GM12878 (cell line): ENCODE results near the gene CSNK1G2. TPM values are rescaled to one million over a fixed set of nuclear protein-coding genes. Genes with fewer than 3 reads are reported as not detected.

Experiments
- ATAC-seq: fragments of 200-7000 bp; cut with Tn5 transposase; 3 replicates; pipeline ENCODE4 v1.9.1; 2020; ENCODE audit warnings: mild to moderate bottlenecking, moderate library complexity
- BruUV-seq: library from RNA; stranded (reverse); fragments of 400-500 nt; replicated peaks from 2 replicates; lab custom pipeline; 2021; lab: Mats Ljungman, UMichigan
- CTCF ChIA-PET: fragments of 300-600 bp; sonication (Branson Sonifier 250); formaldehyde crosslinking; extraction: SDS; loops from one replicate; lab custom pipeline; 2021; ENCODE audit warnings: inconsistent platforms; lab: Yijun Ruan, JAX
- POLR2A ChIA-PET: fragments of 350-600 bp; formaldehyde crosslinking; extraction: SDS; loops from one replicate; lab custom pipeline; 2021; ENCODE audit warnings: inconsistent platforms; lab: Charles Lee
- RAD21 ChIA-PET: fragments of 300-600 bp; sonication (Branson Sonifier 250); formaldehyde crosslinking; loops from one replicate; lab custom pipeline; 2023; ENCODE audit warnings: antibody characterized with exemption; ENCODE audit not compliant: unreplicated experiment; lab: Charles Lee
- SMC1A ChIA-PET: fragments of 300-600 bp; sonication (Branson Sonifier 250); formaldehyde crosslinking; loops from one replicate; lab custom pipeline; 2023; ENCODE audit not compliant: unreplicated experiment, uncharacterized antibody; lab: Charles Lee
- DNase-seq: peaks from one replicate; pipeline ENCODE4 v3.0.0-alpha.2; 2011; ENCODE audit warnings: low read depth, low spot score
- FAIRE-seq: peaks from 3 replicates; lab custom pipeline; 2011; peaks lifted over from hg19 to GRCh38; lab: Jason Lieb, UNC
- H2AFZ ChIP-seq: 2 replicates; pipeline ENCODE4 v1.6.0; 2011; ENCODE audit warnings: low read depth, low read length, control low read depth; ENCODE audit not compliant: control insufficient read depth
- H3K27ac ChIP-seq: 2 replicates; pipeline ENCODE4 v1.5.1; 2011; ENCODE audit warnings: control low read depth; ENCODE audit not compliant: control insufficient read depth, insufficient read depth
- H3K27me3 ChIP-seq, 2 experiments: replicated peaks in 1 of 2; 2 replicates each; pipeline versions ENCODE4 v1.6.0 to v1.6.1; 2011; ENCODE audit warnings: low read length in 1 of 2; ENCODE audit not compliant: control insufficient read depth in 2 of 2, insufficient read depth in 2 of 2
- H3K36me3 ChIP-seq, 2 experiments: 2 replicates each; pipeline ENCODE4 v1.5.1; 2011; ENCODE audit warnings: low read length in 1 of 2; ENCODE audit not compliant: control insufficient read depth in 2 of 2, insufficient read depth in 2 of 2
- H3K4me1 ChIP-seq: 2 replicates; pipeline ENCODE4 v1.6.1; 2011; ENCODE audit warnings: mild to moderate bottlenecking, low read length, moderate library complexity, mixed read lengths; ENCODE audit not compliant: control insufficient read depth, insufficient read depth
- H3K4me2 ChIP-seq: 2 replicates; pipeline ENCODE4 v1.6.0; 2011; ENCODE audit warnings: control low read depth; ENCODE audit not compliant: control insufficient read depth, insufficient read depth
- H3K4me3 ChIP-seq: fragments of 200-600 bp; sonication (generic); 2 replicates; pipeline ENCODE4 v1.5.1; 2016
- H3K79me2 ChIP-seq: 2 replicates; pipeline ENCODE4 v1.6.0; 2011; ENCODE audit warnings: low read length; ENCODE audit not compliant: control insufficient read depth, insufficient read depth
- H3K9ac ChIP-seq: 2 replicates; pipeline ENCODE4 v1.8.0; 2011; ENCODE audit warnings: low read length, control low read depth, mixed read lengths; ENCODE audit not compliant: control insufficient read depth, insufficient read depth
- H3K9me3 ChIP-seq: replicated peaks from 3 replicates; pipeline ENCODE4 v1.5.1; 2011; ENCODE audit warnings: mild to moderate bottlenecking, low read length; ENCODE audit not compliant: control insufficient read depth, insufficient read depth
- H4K20me1 ChIP-seq: 2 replicates; pipeline ENCODE4 v1.6.0; 2011; ENCODE audit not compliant: control insufficient read depth, insufficient read depth
- ATF7 ChIP-seq: fragments of 450-650 bp; IDR thresholded peaks from 2 replicates; pipeline ENCODE4 v1.6.1; 2016; ENCODE audit warnings: low read depth, mild to moderate bottlenecking
- BACH1 ChIP-seq: fragments of 450-650 bp; IDR thresholded peaks from 2 replicates; pipeline ENCODE4 v1.6.1; 2017; ENCODE audit warnings: mild to moderate bottlenecking, borderline replicate concordance
- CBFB ChIP-seq: IDR thresholded peaks from 2 replicates; pipeline ENCODE4 v1.6.1; 2016; ENCODE audit warnings: antibody characterized with exemption, low read depth
- CBX5 ChIP-seq: sonication (generic); IDR thresholded peaks from 2 replicates; pipeline ENCODE4 v1.6.1; 2016; ENCODE audit warnings: low read depth, moderate library complexity, mild to moderate bottlenecking, inconsistent platforms
- ELK1 ChIP-seq: IDR thresholded peaks from 2 replicates; pipeline ENCODE4 v1.6.1; 2012; ENCODE audit warnings: low read depth, low read length, improper control_type of control experiment
- HDGF ChIP-seq: fragments of 450-650 bp; IDR thresholded peaks from 2 replicates; pipeline ENCODE4 v1.6.1; 2016; ENCODE audit warnings: antibody characterized with exemption
- IRF4 ChIP-seq: IDR thresholded peaks from 2 replicates; pipeline ENCODE4 v1.6.1; 2011; ENCODE audit warnings: low read depth, low read length
- NFIC ChIP-seq: IDR thresholded peaks from 2 replicates; pipeline ENCODE4 v1.6.1; 2012; ENCODE audit warnings: low read depth, mild to moderate bottlenecking, inconsistent platforms, low read length, moderate library complexity
- NKRF ChIP-seq: fragments of 450-650 bp; conservative IDR thresholded peaks from 2 replicates; pipeline ENCODE4 v1.6.1; 2017; ENCODE audit warnings: mild to moderate bottlenecking, moderate library complexity
- POU2F2 ChIP-seq: IDR thresholded peaks from 3 replicates; pipeline ENCODE4 v1.6.1; 2011; ENCODE audit warnings: low read depth, mild to moderate bottlenecking, low read length, borderline replicate concordance
- RAD21 ChIP-seq: IDR thresholded peaks from 2 replicates; pipeline ENCODE4 v1.6.1; 2011; ENCODE audit warnings: mild to moderate bottlenecking, low read depth, low read length, moderate library complexity; ENCODE audit not compliant: insufficient read depth
- RBBP5 ChIP-seq: fragments of 200-600 bp; sonication (generic); conservative IDR thresholded peaks from 2 replicates; pipeline ENCODE4 v1.6.1; 2016
- SMAD5 ChIP-seq: IDR thresholded peaks from 2 replicates; pipeline ENCODE4 v1.6.1; 2016; ENCODE audit warnings: antibody characterized with exemption, low read depth
- SUZ12 ChIP-seq: fragments of 200-600 bp; sonication (generic); IDR thresholded peaks from one replicate; pipeline ENCODE4 v1.6.1; 2018; ENCODE audit warnings: antibody characterized with exemption, mild to moderate bottlenecking; ENCODE audit not compliant: unreplicated experiment
- TBL1XR1 ChIP-seq: IDR thresholded peaks from 2 replicates; pipeline ENCODE4 v1.6.1; 2012; ENCODE audit warnings: low read depth, low read length, improper control_type of control experiment
- TCF12 ChIP-seq: IDR thresholded peaks from 2 replicates; pipeline ENCODE4 v1.6.1; 2011; ENCODE audit warnings: low read depth, mild to moderate bottlenecking, low read length
- WRNIP1 ChIP-seq: IDR thresholded peaks from 2 replicates; pipeline ENCODE4 v1.6.1; 2011; ENCODE audit warnings: low read depth, low read length, improper control_type of control experiment, borderline replicate concordance
- WGBS: methylation state at CpG from one replicate; pipeline ENCODE4 v1.1.6; 2016; ENCODE audit warnings: low lambda C conversion rate; ENCODE audit not compliant: insufficient replicate concordance, insufficient coverage; ENCODE audit errors: missing lambda C conversion rate; 5-methylcytosine and 5-hydroxymethylcytosine counted together
- in situ Hi-C: fragments of 300-500 bp; cut with MboI; formaldehyde crosslinking; loops from 9 replicates; pipeline ENCODE4 v1.14.3; 2018; ENCODE audit warnings: mixed read lengths
- intact Hi-C: fragments of 100-400 bp; cut with micrococcal nuclease; formaldehyde crosslinking; loops from one replicate; pipeline ENCODE4 v1.14.2; 2022; ENCODE audit not compliant: unreplicated experiment
- polyA plus RNA-seq, 11 experiments: library from polyadenylated mRNA; depleted of rRNA in 4 of 11; unstranded in 6 of 11; stranded (reverse) in 5 of 11; fragments of >200 nt; fragmentation: Nextera tagmentation in 4 of 11; fragmentation: Illumina TruSeq in 1 of 11; extraction: Ambion mirVana in 4 of 11; extraction: Trizol in 1 of 11; gene quantifications; 1 replicate in 1 of 11; 2 replicates in 10 of 11; pipeline versions ENCODE4 v1.2.1 to v1.2.3, GENCODE V29; 2011 to 2016; ENCODE audit warnings: inconsistent platforms in 2 of 11, missing spikeins in 2 of 11, low read depth in 1 of 11
- total RNA-seq, 4 experiments: library from RNA; depleted of rRNA in 3 of 4; stranded (reverse); fragments of >200 nt in 3 of 4; fragmentation: Illumina TruSeq in 1 of 4; extraction: Trizol in 1 of 4; gene quantifications; 2 replicates each; pipeline versions ENCODE4 v1.2.1 to v1.2.3, GENCODE V29; 2013 to 2021

CSNK1G2 gene
- total and polyA plus RNA-seq, 10 of the 15 experiments (the other 5 are each of a cell fraction or from before 2014, with no cell fraction given) = 0.64 to 109 (median 25.0) TPM

GRCh38 chr19:1962674-1963073 is 21.7 kb downstream of the CSNK1G2 start:
- Histone ChIP-seq H3K27ac (no peak overlapping the region), H3K4me1 (no peaks in the 10 kb centered on the region), H4K20me1 (no peaks in the 10 kb centered on the region; the same call in 1 of the 2 replicates), H3K9ac (no peak overlapping the region), H3K36me3 (peaks cover 5 to 8% of the 10 kb centered on the region in 2 experiments; a peak in 3 of 4 replicates), H3K4me2 (no peak overlapping the region), H3K4me3 (no peak overlapping the region), H2AFZ (no peak overlapping the region), H3K79me2 (peaks cover 5% of the 10 kb centered on the region), H3K27me3 (no peaks in the 10 kb centered on the region), H3K9me3 (no peaks in the 10 kb centered on the region)
- intact Hi-C loops = no loop called here
- DNase-seq (no peak), ATAC-seq (no peak), FAIRE-seq (no peak)
- WGBS = 94% methylated on average over 23 of the region's 23 CpGs
- in situ Hi-C loops = no loop called here
- POLR2A ChIA-PET = no interaction called here
- BruUV-seq = no TSS peak
- no peak for TF ChIP-seq SUZ12
- TF ChIP-seq NKRF = no peak
- no peak for TF ChIP-seq HDGF
- RAD21 ChIA-PET = no interaction called here
- CTCF ChIA-PET = no interaction called here
- SMC1A ChIA-PET = no interaction called here

GRCh38 chr19:1967087-1967608 is 26.2 kb downstream of the CSNK1G2 start:
- Histone ChIP-seq H3K27me3 (no peaks in the 10 kb centered on the region; a peak in 1 of 4 replicates), H4K20me1 (no peaks in the 10 kb centered on the region; the same call in 1 of the 2 replicates), H3K4me2 (no peak overlapping the region), H3K9ac (no peak overlapping the region), H3K36me3 (peaks cover 5 to 12% of the 10 kb centered on the region in 2 experiments; a peak in 3 of 4 replicates), H3K9me3 (no peaks in the 10 kb centered on the region), H3K79me2 (no peaks in the 10 kb centered on the region), H3K4me1 (no peaks in the 10 kb centered on the region), H3K4me3 (no peak overlapping the region), H2AFZ (no peak overlapping the region), H3K27ac (no peak overlapping the region)
- SMC1A ChIA-PET = no interaction called here
- 83% methylated on average over 26 of the region's 26 CpGs for WGBS
- POLR2A ChIA-PET = interaction anchor here (0.6 kb wide), 1 partner anchor 69 kb away, joined by 5 read pairs; no protein-coding TSS in a partner anchor
- no peak for DNase-seq
- in situ Hi-C loops = no loop called here
- intact Hi-C loops = no loop called here
- no TSS peak for BruUV-seq
- ATAC-seq = no peak
- no peak for TF ChIP-seq CBFB
- TF ChIP-seq POU2F2 = no peak
- no peak for TF ChIP-seq TBL1XR1
- TF ChIP-seq RAD21 = no peak
- TF ChIP-seq ELK1 = no peak
- TF ChIP-seq CBX5 = no peak
- no peak for TF ChIP-seq IRF4
- TF ChIP-seq RBBP5 = no peak
- no peak for TF ChIP-seq TCF12
- TF ChIP-seq NFIC = no peak
- no peak for TF ChIP-seq SMAD5
- TF ChIP-seq ATF7 = no peak
- TF ChIP-seq WRNIP1 = no peak
- no peak for TF ChIP-seq BACH1
- CTCF ChIA-PET = no interaction called here
- no peak for FAIRE-seq
- RAD21 ChIA-PET = no interaction called here
